HepG2 (cell line): Measurements from ENCODE around the gene CBL. TPM values are rescaled to one million over a fixed set of nuclear protein-coding genes. Genes with fewer than 3 reads are reported as not detected.

Source experiments
- HNRNPLL ChIP-seq: fragments of 200-400 bp; formaldehyde crosslinking; IDR thresholded peaks from 2 replicates; pipeline ENCODE4 v1.6.1; 2017; ENCODE audit warnings: mild to moderate bottlenecking, low read depth, low read length; ENCODE audit not compliant: poor library complexity, severe bottlenecking
- ISL2 ChIP-seq: sonication (generic); formaldehyde crosslinking; IDR thresholded peaks from 2 replicates; pipeline ENCODE4 v1.5.0; 2020; ENCODE audit warnings: missing genetic modification reagents
- RELA ChIP-seq: sonication (generic); formaldehyde crosslinking; IDR thresholded peaks from 2 replicates; pipeline ENCODE4 v1.4.0; 2020; ENCODE audit warnings: missing genetic modification reagents
- RFX1 ChIP-seq: fragments of 450-650 bp; IDR thresholded peaks from 2 replicates; pipeline ENCODE4 v1.6.1; 2017
- SP2 ChIP-seq: sonication (generic); formaldehyde crosslinking; IDR thresholded peaks from 2 replicates; pipeline ENCODE4 v1.5.1; 2020; ENCODE audit warnings: mild to moderate bottlenecking, missing genetic modification reagents
- SP4 ChIP-seq: sonication (generic); formaldehyde crosslinking; IDR thresholded peaks from 2 replicates; pipeline ENCODE4 v1.8.1; 2023; ENCODE audit warnings: mild to moderate bottlenecking, missing genetic modification reagents
- SRY ChIP-seq: sonication (generic); formaldehyde crosslinking; IDR thresholded peaks from 2 replicates; pipeline ENCODE4 v1.8.0; 2022; ENCODE audit warnings: mild to moderate bottlenecking, missing genetic modification reagents
- ZFP82 ChIP-seq: sonication (generic); formaldehyde crosslinking; IDR thresholded peaks from 2 replicates; pipeline ENCODE4 v1.5.1; 2020; ENCODE audit warnings: mild to moderate bottlenecking, missing genetic modification reagents, borderline replicate concordance
- ZNF713 ChIP-seq: sonication (generic); formaldehyde crosslinking; IDR thresholded peaks from 2 replicates; pipeline ENCODE4 v1.4.0; 2020; ENCODE audit warnings: mild to moderate bottlenecking, missing genetic modification reagents
- ZNF792 ChIP-seq: IDR thresholded peaks from 2 replicates; pipeline ENCODE4 v1.6.1; 2016
- polyA plus RNA-seq, 8 experiments: library from polyadenylated mRNA; depleted of rRNA in 3 of 8; stranded (reverse) in 7 of 8; unstranded in 1 of 8; fragments of >200 nt; fragmentation: Illumina TruSeq in 4 of 8; extraction: Trizol in 4 of 8; gene quantifications; 2 replicates each; pipeline versions ENCODE4 v1.2.1 to v1.2.3, GENCODE V29; 2011 to 2016; ENCODE audit warnings: low read depth in 4 of 8, missing spikeins in 1 of 8, mixed read lengths in 1 of 8; ENCODE audit not compliant: insufficient read depth in 1 of 8
- total RNA-seq, 5 experiments: library from RNA; depleted of rRNA; stranded (reverse); fragments of >200 nt; fragmentation: Illumina TruSeq; extraction: Trizol; gene quantifications; 2 replicates each; pipeline ENCODE4 v1.2.3, GENCODE V29; 2016; ENCODE audit warnings: low read depth in 1 of 5
- TF ChIP-seq, protein P1 (sequence below): sonication (generic); formaldehyde crosslinking; conservative IDR thresholded peaks from 2 replicates; pipeline ENCODE4 v1.4.0; 2020; ENCODE audit warnings: missing genetic modification reagents
- TF ChIP-seq, protein P2 (sequence below): sonication (generic); formaldehyde crosslinking; IDR thresholded peaks from 2 replicates; pipeline ENCODE4 v1.5.1; 2020; ENCODE audit warnings: mild to moderate bottlenecking, missing genetic modification reagents, borderline replicate concordance
- TF ChIP-seq, protein P3 (sequence below): sonication (generic); formaldehyde crosslinking; IDR thresholded peaks from 2 replicates; pipeline ENCODE4 v1.5.0; 2020; ENCODE audit warnings: mild to moderate bottlenecking, low read depth, missing genetic modification reagents, borderline replicate concordance
- TF ChIP-seq, protein P4 (sequence below): sonication (generic); formaldehyde crosslinking; conservative IDR thresholded peaks from 2 replicates; pipeline ENCODE4 v1.8.0; 2022; ENCODE audit warnings: mild to moderate bottlenecking, moderate library complexity, missing genetic modification reagents
- TF ChIP-seq, protein P5 (sequence below): sonication (generic); formaldehyde crosslinking; IDR thresholded peaks from 2 replicates; pipeline ENCODE4 v1.8.0; 2022; ENCODE audit warnings: mild to moderate bottlenecking, missing genetic modification reagents, borderline replicate concordance
- TF ChIP-seq, protein P6 (sequence below): sonication (generic); formaldehyde crosslinking; IDR thresholded peaks from 2 replicates; pipeline ENCODE4 v1.4.0; 2020; ENCODE audit warnings: mild to moderate bottlenecking, missing genetic modification reagents
- TF ChIP-seq, protein P7 (sequence below): sonication (generic); formaldehyde crosslinking; IDR thresholded peaks from 2 replicates; pipeline ENCODE4 v1.5.1; 2020; ENCODE audit warnings: mild to moderate bottlenecking, moderate library complexity, missing genetic modification reagents

CBL gene
- total and polyA plus RNA-seq, 2 of the 13 experiments (the other 11 are each of a cell fraction or from before 2014, with no cell fraction given), result 6.6 to 7.4 TPM

DNA sequence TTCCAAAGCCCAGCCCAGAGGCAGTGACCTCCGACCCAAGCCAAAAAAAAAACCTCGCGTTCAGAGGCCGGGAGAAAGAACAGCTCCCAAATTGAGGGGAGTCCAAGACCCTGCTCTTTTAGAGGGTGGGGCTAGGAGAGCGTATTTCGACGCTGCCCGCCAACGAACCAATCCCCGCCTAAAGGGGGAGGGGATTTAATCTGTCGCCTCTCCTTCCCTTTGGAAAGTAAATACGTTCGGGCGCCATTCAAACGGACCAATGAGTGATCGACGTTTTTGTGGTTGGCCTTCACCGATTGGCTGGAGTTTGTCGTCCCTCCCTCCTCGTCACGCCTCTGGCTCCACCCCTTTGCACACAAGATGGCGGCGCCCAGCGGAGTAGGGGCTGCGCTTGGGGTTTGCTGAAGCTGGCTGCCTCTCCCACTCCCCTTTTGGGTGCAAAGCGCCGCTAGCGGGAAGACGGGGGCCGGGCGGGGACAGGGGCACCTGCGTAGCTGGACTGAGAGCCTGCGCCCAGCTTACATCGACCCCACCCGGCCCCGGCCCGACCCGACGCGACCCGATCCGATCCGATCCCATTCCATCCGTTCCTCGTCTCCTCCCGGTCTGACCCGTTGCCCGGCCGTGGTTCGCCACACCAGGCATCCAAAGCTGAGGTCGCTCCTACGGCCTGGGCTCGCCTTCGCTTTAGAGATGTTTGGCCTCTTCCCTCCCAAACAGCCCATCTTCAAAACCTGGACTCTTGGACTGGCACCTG lies 128.2 kb downstream of the CBL start, which contains the start of gene RNF26 (continued):
- TF ChIP-seq, protein P1, sequence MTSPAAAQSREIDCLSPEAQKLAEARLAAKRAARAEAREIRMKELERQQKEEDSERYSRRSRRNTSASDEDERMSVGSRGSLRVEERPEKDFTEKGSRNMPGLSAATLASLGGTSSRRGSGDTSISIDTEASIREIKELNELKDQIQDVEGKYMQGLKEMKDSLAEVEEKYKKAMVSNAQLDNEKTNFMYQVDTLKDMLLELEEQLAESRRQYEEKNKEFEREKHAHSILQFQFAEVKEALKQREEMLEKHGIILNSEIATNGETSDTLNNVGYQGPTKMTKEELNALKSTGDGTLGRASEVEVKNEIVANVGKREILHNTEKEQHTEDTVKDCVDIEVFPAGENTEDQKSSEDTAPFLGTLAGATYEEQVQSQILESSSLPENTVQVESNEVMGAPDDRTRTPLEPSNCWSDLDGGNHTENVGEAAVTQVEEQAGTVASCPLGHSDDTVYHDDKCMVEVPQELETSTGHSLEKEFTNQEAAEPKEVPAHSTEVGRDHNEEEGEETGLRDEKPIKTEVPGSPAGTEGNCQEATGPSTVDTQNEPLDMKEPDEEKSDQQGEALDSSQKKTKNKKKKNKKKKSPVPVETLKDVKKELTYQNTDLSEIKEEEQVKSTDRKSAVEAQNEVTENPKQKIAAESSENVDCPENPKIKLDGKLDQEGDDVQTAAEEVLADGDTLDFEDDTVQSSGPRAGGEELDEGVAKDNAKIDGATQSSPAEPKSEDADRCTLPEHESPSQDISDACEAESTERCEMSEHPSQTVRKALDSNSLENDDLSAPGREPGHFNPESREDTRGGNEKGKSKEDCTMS (CRISPR knock-in tag), result no peak
- no peak; the same call in 1 of the 2 replicates for TF ChIP-seq SRY (CRISPR knock-in tag)
- peak; percentile 81 for TF ChIP-seq SP2 (CRISPR knock-in tag)
- TF ChIP-seq, protein P2, sequence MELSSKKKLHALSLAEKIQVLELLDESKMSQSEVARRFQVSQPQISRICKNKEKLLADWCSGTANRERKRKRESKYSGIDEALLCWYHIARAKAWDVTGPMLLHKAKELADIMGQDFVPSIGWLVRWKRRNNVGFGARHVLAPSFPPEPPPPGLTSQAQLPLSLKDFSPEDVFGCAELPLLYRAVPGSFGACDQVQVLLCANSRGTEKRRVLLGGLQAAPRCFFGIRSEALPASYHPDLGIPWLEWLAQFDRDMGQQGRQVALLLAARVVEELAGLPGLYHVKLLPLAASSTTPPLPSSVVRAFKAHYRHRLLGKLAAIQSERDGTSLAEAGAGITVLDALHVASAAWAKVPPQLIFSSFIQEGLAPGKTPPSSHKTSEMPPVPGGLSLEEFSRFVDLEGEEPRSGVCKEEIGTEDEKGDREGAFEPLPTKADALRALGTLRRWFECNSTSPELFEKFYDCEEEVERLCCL (CRISPR knock-in tag), result no peak; the same call in 1 of the 2 replicates
- TF ChIP-seq, protein P3, sequence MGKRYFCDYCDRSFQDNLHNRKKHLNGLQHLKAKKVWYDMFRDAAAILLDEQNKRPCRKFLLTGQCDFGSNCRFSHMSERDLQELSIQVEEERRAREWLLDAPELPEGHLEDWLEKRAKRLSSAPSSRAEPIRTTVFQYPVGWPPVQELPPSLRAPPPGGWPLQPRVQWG (CRISPR knock-in tag), result no peak
- TF ChIP-seq, protein P4, sequence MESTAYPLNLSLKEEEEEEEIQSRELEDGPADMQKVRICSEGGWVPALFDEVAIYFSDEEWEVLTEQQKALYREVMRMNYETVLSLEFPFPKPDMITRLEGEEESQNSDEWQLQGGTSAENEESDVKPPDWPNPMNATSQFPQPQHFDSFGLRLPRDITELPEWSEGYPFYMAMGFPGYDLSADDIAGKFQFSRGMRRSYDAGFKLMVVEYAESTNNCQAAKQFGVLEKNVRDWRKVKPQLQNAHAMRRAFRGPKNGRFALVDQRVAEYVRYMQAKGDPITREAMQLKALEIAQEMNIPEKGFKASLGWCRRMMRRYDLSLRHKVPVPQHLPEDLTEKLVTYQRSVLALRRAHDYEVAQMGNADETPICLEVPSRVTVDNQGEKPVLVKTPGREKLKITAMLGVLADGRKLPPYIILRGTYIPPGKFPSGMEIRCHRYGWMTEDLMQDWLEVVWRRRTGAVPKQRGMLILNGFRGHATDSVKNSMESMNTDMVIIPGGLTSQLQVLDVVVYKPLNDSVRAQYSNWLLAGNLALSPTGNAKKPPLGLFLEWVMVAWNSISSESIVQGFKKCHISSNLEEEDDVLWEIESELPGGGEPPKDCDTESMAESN (CRISPR knock-in tag), result no peak; the same call in 1 of the 2 replicates
- TF ChIP-seq HNRNPLL, result no peak
- no peak for TF ChIP-seq RELA
- TF ChIP-seq, protein P5, sequence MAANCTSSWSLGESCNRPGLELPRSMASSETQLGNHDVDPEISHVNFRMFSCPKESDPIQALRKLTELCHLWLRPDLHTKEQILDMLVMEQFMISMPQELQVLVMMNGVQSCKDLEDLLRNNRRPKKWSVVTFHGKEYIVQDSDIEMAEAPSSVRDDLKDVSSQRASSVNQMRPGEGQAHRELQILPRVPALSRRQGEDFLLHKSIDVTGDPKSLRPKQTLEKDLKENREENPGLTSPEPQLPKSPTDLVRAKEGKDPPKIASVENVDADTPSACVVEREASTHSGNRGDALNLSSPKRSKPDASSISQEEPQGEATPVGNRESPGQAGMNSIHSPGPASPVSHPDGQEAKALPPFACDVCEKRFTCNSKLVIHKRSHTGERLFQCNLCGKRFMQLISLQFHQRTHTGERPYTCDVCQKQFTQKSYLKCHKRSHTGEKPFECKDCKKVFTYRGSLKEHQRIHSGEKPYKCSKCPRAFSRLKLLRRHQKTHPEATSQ, result no peak
- TF ChIP-seq, protein P6, sequence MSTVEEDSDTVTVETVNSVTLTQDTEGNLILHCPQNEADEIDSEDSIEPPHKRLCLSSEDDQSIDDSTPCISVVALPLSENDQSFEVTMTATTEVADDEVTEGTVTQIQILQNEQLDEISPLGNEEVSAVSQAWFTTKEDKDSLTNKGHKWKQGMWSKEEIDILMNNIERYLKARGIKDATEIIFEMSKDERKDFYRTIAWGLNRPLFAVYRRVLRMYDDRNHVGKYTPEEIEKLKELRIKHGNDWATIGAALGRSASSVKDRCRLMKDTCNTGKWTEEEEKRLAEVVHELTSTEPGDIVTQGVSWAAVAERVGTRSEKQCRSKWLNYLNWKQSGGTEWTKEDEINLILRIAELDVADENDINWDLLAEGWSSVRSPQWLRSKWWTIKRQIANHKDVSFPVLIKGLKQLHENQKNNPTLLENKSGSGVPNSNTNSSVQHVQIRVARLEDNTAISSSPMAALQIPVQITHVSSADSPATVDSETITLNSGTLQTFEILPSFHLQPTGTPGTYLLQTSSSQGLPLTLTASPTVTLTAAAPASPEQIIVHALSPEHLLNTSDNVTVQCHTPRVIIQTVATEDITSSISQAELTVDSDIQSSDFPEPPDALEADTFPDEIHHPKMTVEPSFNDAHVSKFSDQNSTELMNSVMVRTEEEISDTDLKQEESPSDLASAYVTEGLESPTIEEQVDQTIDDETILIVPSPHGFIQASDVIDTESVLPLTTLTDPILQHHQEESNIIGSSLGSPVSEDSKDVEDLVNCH (CRISPR knock-in tag), result no peak
- no peak for TF ChIP-seq ISL2
- TF ChIP-seq SP4 (CRISPR knock-in tag), result peak; percentile 80
- TF ChIP-seq, protein P7, sequence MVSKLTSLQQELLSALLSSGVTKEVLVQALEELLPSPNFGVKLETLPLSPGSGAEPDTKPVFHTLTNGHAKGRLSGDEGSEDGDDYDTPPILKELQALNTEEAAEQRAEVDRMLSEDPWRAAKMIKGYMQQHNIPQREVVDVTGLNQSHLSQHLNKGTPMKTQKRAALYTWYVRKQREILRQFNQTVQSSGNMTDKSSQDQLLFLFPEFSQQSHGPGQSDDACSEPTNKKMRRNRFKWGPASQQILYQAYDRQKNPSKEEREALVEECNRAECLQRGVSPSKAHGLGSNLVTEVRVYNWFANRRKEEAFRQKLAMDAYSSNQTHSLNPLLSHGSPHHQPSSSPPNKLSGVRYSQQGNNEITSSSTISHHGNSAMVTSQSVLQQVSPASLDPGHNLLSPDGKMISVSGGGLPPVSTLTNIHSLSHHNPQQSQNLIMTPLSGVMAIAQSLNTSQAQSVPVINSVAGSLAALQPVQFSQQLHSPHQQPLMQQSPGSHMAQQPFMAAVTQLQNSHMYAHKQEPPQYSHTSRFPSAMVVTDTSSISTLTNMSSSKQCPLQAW (CRISPR knock-in tag), result 0 out of 2 replicates have a peak, but pooled peaks have one; percentile 53
- no peak for TF ChIP-seq ZNF713 (CRISPR knock-in tag)
- TF ChIP-seq RFX1, result no peak
- no peak for TF ChIP-seq ZFP82 (CRISPR knock-in tag)
- no peak for TF ChIP-seq ZNF792 (CRISPR knock-in tag)
